H9 (cell line): ENCODE data around the gene CYP26A1. TPM values are rescaled to one million over a fixed set of nuclear protein-coding genes. Genes with fewer than 3 reads are reported as not detected.

Experiments used
- DNase-seq: peaks from one replicate; pipeline ENCODE4 v3.0.0-alpha.2; 2017
- H2AFZ ChIP-seq: one replicate; pipeline ENCODE4 v1.6.1; 2013; ENCODE audit warnings: mild to moderate bottlenecking, low read length, control low read depth, moderate library complexity
- H2AK5ac ChIP-seq: 2 replicates; pipeline ENCODE4 v1.6.1; 2013; ENCODE audit warnings: low read length, control low read depth, mixed read lengths; ENCODE audit not compliant: insufficient read length
- H2BK120ac ChIP-seq: one replicate; pipeline ENCODE4 v1.6.1; 2013; ENCODE audit warnings: low read depth, mild to moderate bottlenecking, low read length, control low read depth, inconsistent platforms; ENCODE audit not compliant: poor library complexity, severe bottlenecking
- H2BK12ac ChIP-seq: 2 replicates; pipeline ENCODE4 v1.6.1; 2013; ENCODE audit warnings: low read length, control low read depth, mixed read lengths, low read depth; ENCODE audit not compliant: insufficient read length
- H2BK15ac ChIP-seq: 2 replicates; pipeline ENCODE4 v1.6.1; 2013; ENCODE audit warnings: low read depth, low read length, control low read depth
- H2BK20ac ChIP-seq: one replicate; pipeline ENCODE4 v1.6.1; 2013; ENCODE audit warnings: low read depth, mild to moderate bottlenecking, low read length, control low read depth, inconsistent platforms; ENCODE audit not compliant: poor library complexity, severe bottlenecking
- H2BK5ac ChIP-seq: 2 replicates; pipeline ENCODE4 v1.6.1; 2013; ENCODE audit warnings: low read length, control low read depth, mixed read lengths; ENCODE audit not compliant: insufficient read length
- H3K14ac ChIP-seq: 2 replicates; pipeline ENCODE4 v1.6.1; 2013; ENCODE audit warnings: low read length, control low read depth; ENCODE audit not compliant: insufficient read depth
- H3K18ac ChIP-seq: 2 replicates; pipeline ENCODE4 v1.6.1; 2013; ENCODE audit warnings: low read depth, mild to moderate bottlenecking, mixed read lengths, low read length, control low read depth; ENCODE audit not compliant: insufficient read length
- H3K23ac ChIP-seq: 2 replicates; pipeline ENCODE4 v1.6.1; 2013; ENCODE audit warnings: low read length, control low read depth, mixed read lengths, low read depth; ENCODE audit not compliant: insufficient read length
- H3K23me2 ChIP-seq: 2 replicates; pipeline ENCODE4 v1.6.1; 2013; ENCODE audit warnings: low read depth, mild to moderate bottlenecking, mixed read lengths, low read length, control low read depth; ENCODE audit not compliant: insufficient read length, poor library complexity, severe bottlenecking
- H3K27ac ChIP-seq: 2 replicates; pipeline ENCODE4 v1.5.1; 2013; ENCODE audit warnings: low read length, control low read depth, mixed read lengths, low read depth; ENCODE audit not compliant: insufficient read length
- H3K27me3 ChIP-seq: 2 replicates; pipeline ENCODE4 v1.6.1; 2013; ENCODE audit warnings: low read length, control low read depth, inconsistent platforms; ENCODE audit not compliant: insufficient read depth
- H3K4ac ChIP-seq: 2 replicates; pipeline ENCODE4 v1.6.1; 2013; ENCODE audit warnings: low read depth, mild to moderate bottlenecking, control low read depth, inconsistent platforms, low read length, moderate library complexity
- H3K4me1 ChIP-seq: 2 replicates; pipeline ENCODE4 v1.6.1; 2013; ENCODE audit warnings: low read length, control low read depth, inconsistent platforms; ENCODE audit not compliant: insufficient read depth
- H3K4me2 ChIP-seq: 2 replicates; pipeline ENCODE4 v1.6.1; 2013; ENCODE audit warnings: low read length, control low read depth, mixed read lengths; ENCODE audit not compliant: insufficient read length, insufficient read depth
- H3K56ac ChIP-seq: 2 replicates; pipeline ENCODE4 v1.6.1; 2013; ENCODE audit warnings: low read depth, mild to moderate bottlenecking, mixed read lengths, low read length, control low read depth; ENCODE audit not compliant: insufficient read length
- H3K79me1 ChIP-seq: 2 replicates; pipeline ENCODE4 v1.6.1; 2013; ENCODE audit warnings: low read depth, mild to moderate bottlenecking, moderate library complexity, low read length, control low read depth, inconsistent platforms; ENCODE audit not compliant: insufficient read depth, poor library complexity, severe bottlenecking
- H3K79me2 ChIP-seq: 2 replicates; pipeline ENCODE4 v1.6.1; 2013; ENCODE audit warnings: low read length, control low read depth, inconsistent platforms; ENCODE audit not compliant: insufficient read depth
- H3K9ac ChIP-seq: 2 replicates; pipeline ENCODE4 v1.6.1; 2013; ENCODE audit warnings: low read length, control low read depth, mixed read lengths; ENCODE audit not compliant: insufficient read length; ENCODE audit errors: extremely low read depth
- H3K9me3 ChIP-seq: one replicate; pipeline ENCODE4 v1.6.1; 2013; ENCODE audit warnings: low read depth, low read length, inconsistent platforms; ENCODE audit not compliant: control insufficient read depth
- H3T11ph ChIP-seq: one replicate; pipeline ENCODE4 v1.6.1; 2013; ENCODE audit warnings: mild to moderate bottlenecking, low read length, control low read depth, inconsistent platforms
- H4K20me1 ChIP-seq: one replicate; pipeline ENCODE4 v1.6.1; 2013; ENCODE audit not compliant: control insufficient read depth, insufficient read length, insufficient read depth
- H4K5ac ChIP-seq: 2 replicates; pipeline ENCODE4 v1.6.1; 2013; ENCODE audit warnings: low read depth, mild to moderate bottlenecking, mixed read lengths, low read length, control low read depth; ENCODE audit not compliant: insufficient read length
- H4K8ac ChIP-seq: replicated peaks from 2 replicates; pipeline ENCODE4 v1.6.1; 2013; ENCODE audit warnings: low read length, control low read depth, mixed read lengths, low read depth; ENCODE audit not compliant: insufficient read length
- H4K91ac ChIP-seq: 2 replicates; pipeline ENCODE4 v1.6.1; 2013; ENCODE audit warnings: low read depth, mild to moderate bottlenecking, moderate library complexity, mixed read lengths, low read length, control low read depth; ENCODE audit not compliant: insufficient read length
- H3K27ac Mint-ChIP-seq, 3 experiments: 2 replicates in 2 of 3; 3 replicates in 1 of 3; pipeline ENCODE4 v1.8.0; 2020 to 2021; ENCODE audit warnings: mixed read lengths in 3 of 3, mild to moderate bottlenecking in 1 of 3, moderate library complexity in 1 of 3
- H3K27me3 Mint-ChIP-seq: 2 replicates; pipeline ENCODE4 v1.8.0; 2021; ENCODE audit warnings: low read depth, mild to moderate bottlenecking, moderate library complexity, mixed read lengths
- H3K36me3 Mint-ChIP-seq, 3 experiments: 2 replicates in 2 of 3; 3 replicates in 1 of 3; pipeline ENCODE4 v1.8.0; 2020 to 2021; ENCODE audit warnings: low read depth in 3 of 3, mixed read lengths in 3 of 3; ENCODE audit not compliant: insufficient read depth in 1 of 3
- H3K4me1 Mint-ChIP-seq, 2 experiments: 2 replicates each; pipeline ENCODE4 v1.8.0; 2020; ENCODE audit warnings: mixed read lengths in 2 of 2
- H3K4me3 Mint-ChIP-seq, 2 experiments: 2 replicates in 1 of 2; 3 replicates in 1 of 2; pipeline ENCODE4 v1.8.0; 2020 to 2021; ENCODE audit warnings: mild to moderate bottlenecking in 2 of 2, mixed read lengths in 2 of 2, moderate library complexity in 1 of 2
- H3K9me3 Mint-ChIP-seq, 2 experiments: 2 replicates in 1 of 2; 3 replicates in 1 of 2; pipeline ENCODE4 v1.8.0; 2020; ENCODE audit warnings: mild to moderate bottlenecking in 2 of 2, mixed read lengths in 2 of 2, moderate library complexity in 1 of 2
- CTCF ChIP-seq: fragments of 200-600 bp; sonication (generic); conservative IDR thresholded peaks from 3 replicates; pipeline ENCODE4 v1.8.0; 2021; ENCODE audit warnings: antibody characterized with exemption, mild to moderate bottlenecking
- WGBS: extraction: QIAGEN DNeasy Blood & Tissue Kit; methylation state at CpG from one replicate; pipeline ENCODE4 v1.1.7; 2013; ENCODE audit warnings: missing lambda C conversion rate, low lambda C conversion rate, mixed read lengths; ENCODE audit not compliant: insufficient read length; ENCODE audit errors: extremely low coverage; 5-methylcytosine and 5-hydroxymethylcytosine counted together
- total RNA-seq: library from RNA; stranded (reverse); gene quantifications from 2 replicates; pipeline ENCODE4 v1.2.1, GENCODE V29; 2021

The CYP26A1 gene
- total RNA-seq, 1 experiment from 2014 or later = 72.1 TPM

GRCh38 chr10:93110472-93111146, 36.9 kb downstream of the CYP26A1 start:
- DNase-seq = no peak
- no peak overlapping the region for H3K9ac ChIP-seq

More at GRCh38 chr10:93110472-93111146, 36.9 kb downstream of the CYP26A1 start:
- H3K27me3 Mint-ChIP-seq = peaks cover 7% of the 10 kb centered on the region; the same call in 1 of the 2 replicates
- no peak overlapping the region for H3K4me3 Mint-ChIP-seq
- Histone ChIP-seq H3K23ac (no peak overlapping the region), H3K9me3 (no peaks in the 10 kb centered on the region), H2BK15ac (no peak overlapping the region), H3K14ac (no peak overlapping the region), H2BK5ac (no peak overlapping the region), H4K5ac (no peak overlapping the region), H2BK20ac (peak overlapping the region; percentile 83), H3K27ac (no peak overlapping the region), H3K27me3 (no peaks in the 10 kb centered on the region), H3K23me2 (no peaks in the 10 kb centered on the region), H2AFZ (no peak overlapping the region), H3K4me1 (no peaks in the 10 kb centered on the region; the same call in 1 of the 2 replicates), H3K79me2 (no peaks in the 10 kb centered on the region), H3K4me2 (no peak overlapping the region), H4K20me1 (no peaks in the 10 kb centered on the region), H4K8ac (no peak overlapping the region), H2BK120ac (no peak overlapping the region), H2BK12ac (no peak overlapping the region), H2AK5ac (no peak overlapping the region), H4K91ac (no peak overlapping the region), H3K56ac (no peak overlapping the region), H3K18ac (no peak overlapping the region), H3T11ph (no peak overlapping the region), H3K79me1 (no peaks in the 10 kb centered on the region), H3K4ac (no peak overlapping the region)
- no peak for TF ChIP-seq CTCF
- H3K9me3 Mint-ChIP-seq = peaks cover 0 to 8% of the 10 kb centered on the region in 2 experiments; a peak in 2 of 5 replicates
- H3K36me3 Mint-ChIP-seq = peaks cover 0 to 2% (median 0%) of the 10 kb centered on the region in 3 experiments; a peak in 2 of 7 replicates
- peaks cover 9 to 20% of the 10 kb centered on the region in 2 experiments for H3K4me1 Mint-ChIP-seq
- WGBS = no CpG with 5 or more reads among the region's 3 CpGs
- no peak overlapping the region for H3K27ac Mint-ChIP-seq
